ENCODE data around the gene KDM3A.

Gene KDM3A

GRCh38 chr2:86522711-86523110, 81.5 kb downstream of the KDM3A start:
- Histone ChIP-seq H3K4me1 (ENCODE audit: control insufficient read depth, insufficient read depth, low read length) (peaks cover 3% of the 10 kb centered on the region), H3K9me3 (ENCODE audit: control insufficient read depth, low read length) (no peaks in the 10 kb centered on the region), H3K4me3 (ENCODE audit: low read length) (no peak overlapping the region), H3K36me3 (ENCODE audit: control insufficient read depth, insufficient read depth, low read length, severe bottlenecking) (peaks cover 25% of the 10 kb centered on the region), H3K27me3 (replicated peaks; ENCODE audit: control insufficient read depth, insufficient read depth, low read length) (no peaks in the 10 kb centered on the region), H3K9ac (ENCODE audit: low read length) (no peak overlapping the region)
- no peak for DNase-seq (ENCODE audit: low read depth)

- Histone ChIP-seq H3K4me1 (ENCODE audit: control insufficient read depth, insufficient read depth, low read length) (peaks cover 2% of the 10 kb centered on the region), H3K36me3 (ENCODE audit: control insufficient read depth, insufficient read depth, low read length, severe bottlenecking) (peaks cover 31% of the 10 kb centered on the region), H3K27me3 (replicated peaks; ENCODE audit: control insufficient read depth, insufficient read depth, low read length) (no peaks in the 10 kb centered on the region), H3K4me3 (ENCODE audit: low read length) (no peak overlapping the region), H3K9me3 (ENCODE audit: control insufficient read depth, low read length) (no peaks in the 10 kb centered on the region), H3K9ac (ENCODE audit: low read length) (no peak overlapping the region)
- no peak for DNase-seq (ENCODE audit: low read depth)
Observed at GRCh38 chr2:86523491-86523890, 82.3 kb downstream of the KDM3A start.

GRCh38 chr2:86525421-86526340, 84.5 kb downstream of the KDM3A start:
- no peak overlapping the region for H3K4me3 ChIP-seq (ENCODE audit: low read length)
- H3K27me3 ChIP-seq (replicated peaks; ENCODE audit: control insufficient read depth, insufficient read depth, low read length): no peaks in the 10 kb centered on the region
- H3K9me3 ChIP-seq (ENCODE audit: control insufficient read depth, low read length): no peaks in the 10 kb centered on the region
- peaks cover 36% of the 10 kb centered on the region for H3K36me3 ChIP-seq (ENCODE audit: control insufficient read depth, insufficient read depth, low read length, severe bottlenecking)
- H3K9ac ChIP-seq (ENCODE audit: low read length): no peak overlapping the region
- DNase-seq (ENCODE audit: low read depth): no peak
- H3K4me1 ChIP-seq (ENCODE audit: control insufficient read depth, insufficient read depth, low read length): no peaks in the 10 kb centered on the region

GRCh38 chr2:86533589-86533988, 92.4 kb downstream of the KDM3A start:
- H3K9me3 ChIP-seq (ENCODE audit: control insufficient read depth, low read length): peaks cover 8% of the 10 kb centered on the region
- H3K4me1 ChIP-seq (ENCODE audit: control insufficient read depth, insufficient read depth, low read length): no peaks in the 10 kb centered on the region
- no peak for DNase-seq (ENCODE audit: low read depth)
- no peaks in the 10 kb centered on the region for H3K27me3 ChIP-seq (replicated peaks; ENCODE audit: control insufficient read depth, insufficient read depth, low read length)
- H3K36me3 ChIP-seq (ENCODE audit: control insufficient read depth, insufficient read depth, low read length, severe bottlenecking): peaks cover 18% of the 10 kb centered on the region
- no peak overlapping the region for H3K4me3 ChIP-seq (ENCODE audit: low read length)
- no peak overlapping the region for H3K9ac ChIP-seq (ENCODE audit: low read length)

- no peak overlapping the region for H3K4me3 ChIP-seq (ENCODE audit: low read length)
- peak; percentile 31 for DNase-seq (ENCODE audit: low read depth)
- peaks cover 17% of the 10 kb centered on the region for H3K4me1 ChIP-seq (ENCODE audit: control insufficient read depth, insufficient read depth, low read length)
- H3K27me3 ChIP-seq (replicated peaks; ENCODE audit: control insufficient read depth, insufficient read depth, low read length): no peaks in the 10 kb centered on the region
- H3K9me3 ChIP-seq (ENCODE audit: control insufficient read depth, low read length): no peaks in the 10 kb centered on the region
- peaks cover 12% of the 10 kb centered on the region for H3K36me3 ChIP-seq (ENCODE audit: control insufficient read depth, insufficient read depth, low read length, severe bottlenecking)
- no peak overlapping the region for H3K9ac ChIP-seq (ENCODE audit: low read length)
Observed at GRCh38 chr2:86541334-86541733, 100.2 kb downstream of the KDM3A start.

Data from adipocyte (in vitro differentiated cells).